ENCODE results near the gene TMEM121.

Gene TMEM121

GRCh38 chr14:105487449-105487985 lies 38.9 kb upstream of the TMEM121 start:
- peak; percentile 66 for DNase-seq

GRCh38 chr14:105487986-105488777 lies 38.2 kb upstream of the TMEM121 start:
- DNase-seq, result peak; percentile 21

DNA sequence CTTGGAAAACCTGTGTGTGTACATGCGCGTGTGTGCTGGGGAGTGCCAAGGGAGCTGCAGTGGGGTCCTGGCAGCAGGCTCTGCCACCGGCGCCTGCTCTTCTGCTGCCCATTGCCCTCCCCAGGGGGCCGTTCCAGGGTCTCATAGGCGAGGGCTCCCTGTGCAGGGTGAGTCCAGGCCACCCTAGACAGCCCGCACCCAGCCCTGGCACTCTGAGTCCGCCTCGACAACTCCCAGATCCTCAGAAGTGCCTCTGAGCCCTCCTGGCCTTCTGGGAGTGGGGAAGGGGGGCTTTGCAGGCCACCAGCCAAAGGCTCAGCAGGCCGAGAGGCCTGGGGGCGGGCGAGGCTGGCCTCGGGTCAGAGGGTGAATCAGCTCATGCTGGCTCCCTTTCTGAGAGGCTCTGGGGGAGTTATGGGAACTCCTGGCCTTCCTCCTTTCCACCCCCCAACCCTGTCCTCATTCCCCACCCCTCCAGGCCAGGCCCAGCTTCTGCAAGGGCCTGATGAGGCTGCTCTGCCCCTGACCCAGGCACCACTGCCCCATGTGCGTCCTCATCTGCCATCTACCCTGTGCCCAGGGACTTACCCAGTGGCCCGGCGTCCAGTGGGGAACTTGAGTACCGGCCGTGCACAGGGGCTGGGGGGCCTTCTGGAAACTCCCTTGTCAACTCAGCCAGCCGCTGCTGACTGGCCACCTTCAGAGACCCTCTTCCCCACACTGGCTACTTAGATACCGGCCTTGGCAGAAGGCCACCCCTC lies 37.4 kb upstream of the TMEM121 start:
- no peak for DNase-seq

- DNase-seq, result peak; percentile 88
These were observed 36.7 kb upstream of the TMEM121 start for GRCh38 chr14:105489542-105490266.

- DNase-seq, result no peak
These were observed 36.2 kb upstream of the TMEM121 start for GRCh38 chr14:105490267-105490571.

- peak; percentile 100 for DNase-seq
These were observed 35.6 kb upstream of the TMEM121 start, which contains the start of gene TEDC1 for GRCh38 chr14:105490572-105491365. Gene TEDC1, plus strand, starts transcription at chr14:105491246. Its CDS starts 130 bp downstream, at chr14:105491376.

DNA sequence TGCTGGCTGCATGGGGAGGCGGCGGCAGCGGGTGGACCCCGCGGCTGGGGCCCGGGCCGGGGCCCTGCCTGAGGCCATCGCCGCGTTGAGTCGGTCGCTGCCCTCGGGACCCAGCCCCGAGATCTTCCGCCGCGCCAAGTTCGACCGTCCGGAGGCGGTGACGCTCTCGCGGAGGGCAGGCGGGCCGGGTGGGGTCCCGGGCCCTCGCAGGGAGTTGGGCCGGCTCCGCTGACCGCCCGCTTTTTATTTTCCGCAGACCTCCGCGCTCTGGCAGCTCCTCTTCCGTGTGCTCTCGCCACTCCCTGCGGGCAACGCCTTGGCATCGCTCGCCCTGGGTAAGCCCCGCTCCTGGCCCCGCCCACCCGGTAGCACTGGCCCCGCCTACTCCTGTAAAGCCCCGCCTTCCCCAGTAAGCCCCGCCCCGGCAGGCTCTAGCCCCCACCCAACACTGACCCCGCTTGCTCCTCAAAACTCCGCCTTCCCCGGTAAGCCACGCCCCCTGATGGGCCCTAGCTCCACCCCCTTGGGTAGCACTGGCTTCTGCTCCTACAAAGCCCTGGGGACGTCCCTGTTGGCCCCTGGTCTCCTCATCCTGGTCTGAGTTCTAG lies 34.9 kb upstream of the TMEM121 start:
- DNase-seq, result peak; percentile 95

- DNase-seq, result no peak
These were observed 34.1 kb upstream of the TMEM121 start for GRCh38 chr14:105492031-105492970.

DNA sequence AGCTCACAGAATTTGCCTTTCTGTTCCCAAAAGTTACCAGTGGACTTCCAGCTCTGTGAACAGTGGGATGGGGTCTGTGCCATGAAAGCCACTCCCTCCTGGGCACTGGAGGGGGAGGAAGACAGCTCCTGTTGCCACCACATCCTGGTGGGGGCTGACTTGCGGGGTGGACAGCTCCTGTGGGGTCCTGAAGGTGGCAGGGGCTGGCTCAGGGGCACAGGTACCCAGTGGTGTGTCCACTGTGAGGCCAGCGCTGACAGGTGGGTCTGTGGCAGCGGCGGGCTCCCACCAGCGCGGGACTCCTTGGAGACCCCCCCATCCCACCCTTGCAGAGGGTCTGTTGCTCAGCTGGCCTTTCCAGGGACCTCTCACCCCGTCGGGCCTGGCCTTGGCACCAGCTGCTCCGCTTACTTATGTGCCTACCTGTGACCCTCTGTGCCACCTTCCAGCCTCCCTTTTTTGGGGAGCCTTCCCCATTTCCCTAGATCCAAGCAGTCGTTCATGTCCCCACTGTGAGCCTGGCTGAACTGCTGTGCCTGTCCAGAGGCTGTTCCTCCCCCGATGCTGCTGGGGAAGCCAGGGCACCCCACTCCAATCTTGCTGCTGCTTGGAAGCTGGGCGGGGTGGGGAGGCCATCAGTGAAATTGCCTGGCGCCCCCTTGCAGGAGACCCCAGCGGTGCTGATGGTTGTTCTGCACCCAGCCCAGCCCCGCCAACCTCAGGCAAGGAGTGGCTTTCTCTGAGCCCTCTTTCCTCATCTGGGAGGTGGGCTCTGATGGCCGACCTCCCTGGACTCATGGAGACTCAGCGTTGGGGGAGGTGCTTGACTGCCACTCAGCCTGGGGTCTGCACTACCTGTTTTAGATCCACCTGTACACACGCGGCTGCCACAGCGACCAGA lies 33.2 kb upstream of the TMEM121 start:
- no peak for DNase-seq

GRCh38 chr14:105493921-105494605 lies 32.3 kb upstream of the TMEM121 start:
- no peak for DNase-seq

GRCh38 chr14:105494606-105494929 lies 31.8 kb upstream of the TMEM121 start:
- no peak for DNase-seq

DNA sequence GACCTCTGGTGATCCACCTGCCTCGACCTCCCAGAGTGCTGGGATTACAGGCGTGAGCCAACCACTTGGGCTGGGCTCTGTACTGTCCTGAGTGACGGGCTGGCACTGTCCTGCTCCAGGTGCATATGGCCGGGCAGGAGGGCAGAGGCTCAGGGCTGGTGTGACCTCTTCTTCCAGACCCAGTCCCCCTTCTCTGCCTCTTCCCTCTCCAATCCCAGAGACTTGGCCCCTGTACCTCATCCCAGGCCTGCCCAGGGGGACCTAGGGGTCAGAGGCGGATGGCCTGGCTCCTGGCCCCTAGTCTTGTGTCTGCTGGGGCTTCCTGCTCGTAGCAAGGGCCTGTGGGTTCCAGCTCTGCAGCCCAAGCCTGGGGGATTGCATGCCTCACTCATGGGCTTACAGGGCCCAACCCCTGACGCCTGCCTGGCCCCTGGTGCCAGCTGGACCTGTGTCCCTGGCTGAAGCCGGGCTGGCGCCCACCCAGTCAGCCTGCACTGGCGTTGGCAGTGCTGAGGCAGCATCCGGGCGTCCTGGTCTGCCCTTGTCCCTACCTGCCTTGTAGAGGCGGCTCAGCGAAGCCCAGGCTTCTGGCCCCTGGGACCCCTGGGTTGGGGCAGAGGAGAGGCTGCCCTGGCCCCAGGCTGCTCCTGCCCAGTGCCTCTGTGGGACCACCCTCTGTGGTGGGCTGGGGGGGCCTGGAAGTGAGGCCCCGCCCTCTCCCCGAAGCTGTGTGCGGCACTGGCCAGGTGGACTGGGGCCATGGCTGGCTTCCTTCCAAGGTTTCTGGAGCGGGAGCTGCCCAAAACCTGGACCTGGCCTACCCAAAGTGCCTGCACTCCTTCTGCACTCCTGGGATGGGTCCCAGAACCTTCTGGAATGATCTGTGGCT lies 31.0 kb upstream of the TMEM121 start:
- no peak for DNase-seq

GRCh38 chr14:105495990-105496830 lies 30.2 kb upstream of the TMEM121 start:
- DNase-seq, result no peak

- DNase-seq, result no peak
These were observed 29.4 kb upstream of the TMEM121 start for GRCh38 chr14:105496831-105497591.

GRCh38 chr14:105497671-105498429 lies 28.5 kb upstream of the TMEM121 start:
- DNase-seq, result no peak
